Measurements from ENCODE around the gene STK16. TPM values are rescaled to one million over a fixed set of nuclear protein-coding genes. Genes with fewer than 3 reads are reported as not detected.

The STK16 gene
- total RNA-seq, 1 donor from 2014 or later, result 50.8 TPM

- H3K27me3 ChIP-seq (ENCODE audit: control insufficient read depth, insufficient read depth, low read length), result peaks cover 16% of the 10 kb centered on the region
- no peak overlapping the region for H3K4me3 ChIP-seq (ENCODE audit: low read depth, low read length)
- no peaks in the 10 kb centered on the region for H3K36me3 ChIP-seq (ENCODE audit: control insufficient read depth, insufficient read depth, low read length)
- TF ChIP-seq, protein P1, sequence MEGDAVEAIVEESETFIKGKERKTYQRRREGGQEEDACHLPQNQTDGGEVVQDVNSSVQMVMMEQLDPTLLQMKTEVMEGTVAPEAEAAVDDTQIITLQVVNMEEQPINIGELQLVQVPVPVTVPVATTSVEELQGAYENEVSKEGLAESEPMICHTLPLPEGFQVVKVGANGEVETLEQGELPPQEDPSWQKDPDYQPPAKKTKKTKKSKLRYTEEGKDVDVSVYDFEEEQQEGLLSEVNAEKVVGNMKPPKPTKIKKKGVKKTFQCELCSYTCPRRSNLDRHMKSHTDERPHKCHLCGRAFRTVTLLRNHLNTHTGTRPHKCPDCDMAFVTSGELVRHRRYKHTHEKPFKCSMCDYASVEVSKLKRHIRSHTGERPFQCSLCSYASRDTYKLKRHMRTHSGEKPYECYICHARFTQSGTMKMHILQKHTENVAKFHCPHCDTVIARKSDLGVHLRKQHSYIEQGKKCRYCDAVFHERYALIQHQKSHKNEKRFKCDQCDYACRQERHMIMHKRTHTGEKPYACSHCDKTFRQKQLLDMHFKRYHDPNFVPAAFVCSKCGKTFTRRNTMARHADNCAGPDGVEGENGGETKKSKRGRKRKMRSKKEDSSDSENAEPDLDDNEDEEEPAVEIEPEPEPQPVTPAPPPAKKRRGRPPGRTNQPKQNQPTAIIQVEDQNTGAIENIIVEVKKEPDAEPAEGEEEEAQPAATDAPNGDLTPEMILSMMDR (IDR thresholded peaks at IDR 0.05; ENCODE audit: insufficient read depth, low read length, severe bottlenecking), result no peak
- DNase-seq (ENCODE audit: low read depth), result no peak
- FAIRE-seq, result no peak
These were observed 54.1 kb downstream of the STK16 start for GRCh38 chr2:219299372-219299760.

Other genes with a start within 250 kb of the STK16 start
- not detected in 2 replicates for gene CFAP65, start 204.0 kb upstream of the STK16 start, total RNA-seq
- not detected in 2 replicates for gene IHH, start 184.6 kb upstream of the STK16 start, total RNA-seq
- gene NHEJ1, start 84.7 kb upstream of the STK16 start, total RNA-seq, result 10.2 and 22.1 TPM in 2 replicates
- 1.3 and 1.9 TPM in 2 replicates for gene SLC23A3, start 75.5 kb upstream of the STK16 start, total RNA-seq
- 44.2 and 54.5 TPM in 2 replicates for gene CNPPD1, start 68.6 kb upstream of the STK16 start, total RNA-seq
- gene RETREG2, start 67.2 kb upstream of the STK16 start, total RNA-seq, result 57.4 and 110 TPM in 2 replicates
- gene ZFAND2B, start 38.7 kb upstream of the STK16 start, total RNA-seq, result 55.4 and 59.8 TPM in 2 replicates
- gene ABCB6, start 26.5 kb upstream of the STK16 start, total RNA-seq, result 40.2 and 46.1 TPM in 2 replicates
- gene ATG9A, start 15.8 kb upstream of the STK16 start, total RNA-seq, result 26.3 and 36.4 TPM in 2 replicates
- gene ANKZF1, start 15.7 kb upstream of the STK16 start, total RNA-seq, result 46.3 and 48.9 TPM in 2 replicates
- 3.7 and 4.7 TPM in 2 replicates for gene GLB1L, start within 50 bp of the STK16 start, total RNA-seq
- gene TUBA4B, start 7.8 kb downstream of the STK16 start, total RNA-seq, result not detected in 2 replicates
- 47.9 and 68.7 TPM in 2 replicates for gene TUBA4A, start 8.4 kb downstream of the STK16 start, total RNA-seq
- 57.6 and 60.0 TPM in 2 replicates for gene DNAJB2, start 33.9 kb downstream of the STK16 start, total RNA-seq
- 0.13 and 1.3 TPM in 2 replicates for gene PTPRN, start 63.9 kb downstream of the STK16 start, total RNA-seq
- gene RESP18, start 87.3 kb downstream of the STK16 start, total RNA-seq, result not detected in 2 replicates
- gene DNPEP, start 142.4 kb downstream of the STK16 start, total RNA-seq, result 50.8 and 60.4 TPM in 2 replicates
- gene DES, start 172.9 kb downstream of the STK16 start, total RNA-seq, result not detected in 2 replicates
- 1.8 and 2.4 TPM in 2 replicates for gene SPEG, start 189.4 kb downstream of the STK16 start, total RNA-seq